Epithelial cell of prostate (primary cell): ENCODE data around the gene PPBP.
"Not testable (repeated sequence)": the region's sequence is repeated elsewhere in the genome, so short reads cannot be mapped to it uniquely, and the experiment has no call there.

Experiments
- DNase-seq: peaks from one replicate; pipeline ENCODE4 v3.0.0-alpha.2; 2011; ENCODE audit warnings: low read depth, low spot score
- H3K27ac ChIP-seq: fragments of 450-650 bp; 2 replicates; pipeline ENCODE4 v1.5.1; 2017; ENCODE audit warnings: mild to moderate bottlenecking

PPBP gene

GRCh38 chr4:73998040-73999011 lies 10.3 kb upstream of the PPBP start, which contains the start of gene CXCL5:
Gene CXCL5, minus strand, starts transcription at chr4:73998677. Its CDS starts 96 bp downstream, at chr4:73998581.
- DNase-seq, result no peak
- peak within 1 kb of the TSS; percentile 5 for H3K27ac ChIP-seq

DNA sequence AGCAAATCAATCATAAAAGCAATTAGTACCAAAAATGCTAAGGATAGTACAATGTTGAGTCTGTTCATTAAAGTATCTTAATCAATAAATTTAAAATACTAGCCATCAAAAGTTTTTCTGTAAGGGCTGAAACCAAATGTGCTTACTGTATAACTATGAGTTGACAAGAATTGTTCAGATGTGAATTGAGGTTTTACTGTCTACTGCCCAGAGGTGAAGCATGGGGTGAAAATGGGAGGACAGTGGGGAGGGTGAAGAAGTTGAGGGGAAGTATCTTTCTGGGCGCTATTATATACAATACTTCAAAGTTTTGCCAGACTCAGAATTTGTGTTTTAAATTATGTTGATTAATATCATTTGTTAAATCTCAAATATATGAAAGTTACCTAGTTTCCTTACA lies 4.1 kb upstream of the PPBP start:
- no peak overlapping the region for H3K27ac ChIP-seq
- no peak for DNase-seq

GRCh38 chr4:73991742-73992000 lies 3.7 kb upstream of the PPBP start:
- H3K27ac ChIP-seq, result no peak overlapping the region
- DNase-seq, result no peak

- H3K27ac ChIP-seq, result no peak overlapping the region
- no peak for DNase-seq
These were observed 3.2 kb upstream of the PPBP start for GRCh38 chr4:73990988-73991741.

GRCh38 chr4:73989928-73990327 lies 1.9 kb upstream of the PPBP start:
- no peak overlapping the region for H3K27ac ChIP-seq
- DNase-seq, result no peak

- DNase-seq, result no peak
- no peak overlapping the region for H3K27ac ChIP-seq
These were observed 1.0 kb upstream of the PPBP start for GRCh38 chr4:73989031-73989430.

DNA sequence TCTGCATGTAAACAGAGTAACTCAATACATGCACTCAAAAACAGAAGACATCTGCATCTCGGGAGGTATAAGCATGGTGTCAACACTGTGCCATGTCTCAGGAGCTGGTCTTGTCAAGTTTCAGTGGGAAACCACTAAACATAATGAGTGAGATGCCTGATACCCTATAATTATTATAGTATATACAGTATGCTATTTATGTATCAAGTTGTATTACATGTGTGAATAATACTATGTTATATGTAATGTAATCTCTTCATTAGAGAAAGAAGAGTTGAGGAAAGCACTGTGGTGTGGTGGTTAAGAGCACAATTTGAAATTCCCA lies 2.5 kb downstream of the PPBP start:
- peak overlapping the region; percentile 40 for H3K27ac ChIP-seq

GRCh38 chr4:73984736-73985527 lies 3.1 kb downstream of the PPBP start:
- peak overlapping the region; percentile 40 for H3K27ac ChIP-seq
- DNase-seq, result no peak

More for the DNA sequence above, 2.5 kb downstream of the PPBP start:
- DNase-seq, result no peak

- not testable (repeated sequence) for H3K27ac ChIP-seq, DNase-seq
These were observed 6.8 kb downstream of the PPBP start for GRCh38 chr4:73981175-73981574.

DNA sequence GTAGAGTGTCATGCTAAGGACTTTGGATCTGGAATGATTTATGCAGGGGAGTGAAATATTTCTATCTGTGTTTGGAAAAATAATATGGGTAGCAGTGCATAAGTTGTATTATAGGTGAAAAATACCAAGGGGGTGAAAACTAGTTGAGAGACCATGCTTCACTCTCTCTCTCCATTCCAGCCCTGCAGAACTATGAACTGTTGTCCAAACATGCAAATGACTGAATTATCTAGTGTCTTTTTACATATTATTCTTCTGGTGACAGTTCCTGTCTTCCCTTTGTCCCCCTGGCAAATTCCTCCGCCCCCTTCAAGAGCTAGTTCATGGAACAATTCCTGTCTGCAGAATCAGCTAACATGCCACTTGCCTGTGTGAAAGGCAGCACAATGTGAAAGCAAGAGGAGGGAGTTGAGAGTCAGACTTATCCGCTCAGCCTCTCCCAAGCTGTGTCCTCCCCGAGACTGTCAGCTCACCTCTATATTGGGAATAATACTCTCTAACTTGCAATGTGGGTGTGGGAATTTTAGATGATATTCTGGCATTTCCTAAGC lies 8.5 kb downstream of the PPBP start:
- peak overlapping the region; percentile 23 for H3K27ac ChIP-seq
- no peak for DNase-seq

GRCh38 chr4:73978886-73979285 lies 9.1 kb downstream of the PPBP start:
- DNase-seq, result peak; percentile 34

DNA sequence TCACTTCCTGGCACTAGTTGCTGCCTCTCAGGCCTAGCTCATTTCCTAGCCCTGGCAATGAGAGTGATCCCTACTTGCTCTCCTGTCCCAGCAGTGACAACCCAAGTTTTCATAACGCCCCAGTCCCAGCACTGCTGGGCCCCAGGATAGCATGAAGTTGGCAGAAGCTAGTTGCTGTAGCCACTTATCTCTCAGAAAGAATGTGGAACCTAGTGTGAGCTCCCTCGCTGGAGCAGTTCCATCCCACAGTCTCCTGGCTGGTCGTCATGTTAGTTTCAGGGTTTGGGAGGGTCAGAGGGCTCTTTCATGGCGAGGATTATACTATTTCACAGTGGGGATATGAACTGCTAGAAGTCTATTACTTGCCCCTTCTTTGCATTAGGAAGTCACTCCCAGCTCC lies 11.3 kb downstream of the PPBP start:
- DNase-seq, result no peak
- H3K27ac ChIP-seq, result no peak overlapping the region

More at GRCh38 chr4:73978886-73979285, 9.1 kb downstream of the PPBP start:
- H3K27ac ChIP-seq, result peak overlapping the region; percentile 23

GRCh38 chr4:73976217-73976616 lies 11.8 kb downstream of the PPBP start:
- no peak overlapping the region for H3K27ac ChIP-seq
- no peak for DNase-seq

GRCh38 chr4:73974352-73974751 lies 13.6 kb downstream of the PPBP start:
- H3K27ac ChIP-seq, result no peak overlapping the region
- DNase-seq, result no peak

DNA sequence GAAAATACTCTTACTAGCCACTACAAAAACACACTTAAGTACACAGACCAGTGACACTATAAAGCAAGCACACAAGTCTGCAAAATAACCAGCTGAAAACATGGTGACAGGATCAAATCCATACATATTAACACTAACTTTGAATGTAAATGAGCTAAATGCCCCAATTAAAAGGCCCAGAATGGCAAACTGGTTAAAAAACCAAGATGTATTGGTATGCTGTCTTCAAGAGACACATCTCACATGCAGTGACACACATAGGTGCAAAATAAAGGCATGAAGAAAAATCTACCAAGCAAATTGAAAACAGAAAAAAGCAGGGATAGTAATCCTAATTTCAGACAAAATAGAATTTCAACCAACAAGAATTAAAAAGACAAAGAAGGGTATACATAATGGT lies 17.0 kb downstream of the PPBP start:
- no peak overlapping the region for H3K27ac ChIP-seq
- no peak for DNase-seq

DNA sequence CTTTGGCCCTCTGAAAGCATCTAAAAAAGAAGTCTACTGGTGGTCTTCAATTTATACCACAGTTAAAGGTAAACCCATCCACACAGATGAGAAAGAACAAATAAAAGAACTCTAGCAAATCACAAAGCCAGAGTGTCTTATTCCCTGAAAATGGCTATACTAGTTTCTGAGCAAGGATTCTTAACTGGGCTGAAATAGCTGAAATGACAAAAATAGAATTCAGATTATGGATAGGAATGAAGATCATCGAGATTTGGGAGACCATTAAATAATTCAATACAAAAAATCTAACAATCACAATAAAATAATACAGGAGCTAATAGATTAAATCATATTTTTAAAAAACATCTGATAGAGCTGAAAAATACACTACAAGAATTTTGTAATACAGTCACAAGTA lies 18.0 kb downstream of the PPBP start:
- no peak for DNase-seq
- no peak overlapping the region for H3K27ac ChIP-seq

GRCh38 chr4:73967866-73968265 lies 20.1 kb downstream of the PPBP start:
- DNase-seq, result no peak
- H3K27ac ChIP-seq, result no peak overlapping the region

DNA sequence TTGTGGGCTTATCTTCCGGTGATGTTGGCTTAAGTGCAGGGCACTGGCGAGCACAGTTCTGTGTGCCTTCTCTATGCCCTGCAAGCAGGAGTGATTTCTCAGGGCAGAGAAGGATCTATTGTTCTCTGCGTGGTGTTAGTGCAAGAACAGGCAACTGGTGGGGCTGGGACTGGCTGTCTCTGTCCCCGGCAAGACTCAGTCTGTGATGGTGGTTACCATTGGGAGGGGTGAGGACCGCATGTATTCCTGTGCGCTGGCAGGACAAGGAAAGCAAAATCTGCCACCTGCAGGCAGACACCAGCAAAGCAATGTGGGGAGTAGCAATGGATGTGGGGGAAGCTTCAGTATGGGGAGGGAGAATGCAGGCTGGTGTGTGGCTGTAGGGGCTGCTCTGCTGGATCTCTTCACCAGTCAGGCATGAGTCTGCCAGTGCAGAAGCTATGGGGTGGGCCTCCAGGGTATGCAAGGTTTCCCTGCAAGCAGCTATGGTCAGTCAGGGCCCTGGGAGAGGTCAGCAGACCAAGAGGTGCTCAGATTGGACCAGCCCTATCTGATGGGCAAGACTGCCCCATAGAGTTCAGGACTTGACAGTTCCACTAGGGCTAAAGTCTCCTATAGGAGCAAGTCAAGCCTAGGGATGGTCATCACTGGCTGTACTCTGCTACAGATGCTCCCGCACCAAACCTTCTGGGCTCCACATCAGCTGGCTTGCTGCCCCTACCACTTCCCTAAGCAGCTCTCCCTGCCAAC lies 23.0 kb downstream of the PPBP start:
- DNase-seq, result no peak
- H3K27ac ChIP-seq, result no peak overlapping the region

DNA sequence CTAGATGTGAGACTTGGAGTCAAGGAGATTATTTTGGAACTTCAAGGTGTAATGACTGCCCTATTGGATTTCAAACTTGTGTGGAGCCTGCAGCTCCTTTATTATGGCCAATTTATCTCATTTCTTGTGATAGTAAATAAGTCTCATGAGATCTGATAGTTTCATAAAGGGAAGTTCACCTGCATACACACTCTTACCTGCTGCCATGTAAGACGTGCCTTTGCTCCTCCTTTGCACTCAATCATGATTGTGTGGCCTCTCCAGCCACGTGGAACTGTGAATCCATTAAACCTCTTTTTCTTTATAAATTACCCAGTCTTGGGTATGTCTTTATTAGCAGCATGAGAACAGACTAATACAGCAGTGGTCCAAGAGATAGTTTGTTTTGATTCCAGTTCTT lies 25.3 kb downstream of the PPBP start:
- no peak for DNase-seq
- no peak overlapping the region for H3K27ac ChIP-seq

- DNase-seq, H3K27ac ChIP-seq: not testable (repeated sequence)
These were observed 28.9 kb downstream of the PPBP start for GRCh38 chr4:73959041-73959440.
